GM21528 (cell line): ENCODE measurements around the gene OGFOD2.
"Not testable (repeated sequence)": the region's sequence is repeated elsewhere in the genome, so short reads cannot be mapped to it uniquely, and the experiment has no call there.

Experiments used
- ATAC-seq: cut with Tn5 transposase; IDR thresholded peaks from one replicate; pipeline ENCODE4 v1.9.1; 2021; ENCODE audit warnings: mild to moderate bottlenecking, moderate library complexity; ENCODE audit not compliant: unreplicated experiment, low FRiP score

Gene OGFOD2

DNA sequence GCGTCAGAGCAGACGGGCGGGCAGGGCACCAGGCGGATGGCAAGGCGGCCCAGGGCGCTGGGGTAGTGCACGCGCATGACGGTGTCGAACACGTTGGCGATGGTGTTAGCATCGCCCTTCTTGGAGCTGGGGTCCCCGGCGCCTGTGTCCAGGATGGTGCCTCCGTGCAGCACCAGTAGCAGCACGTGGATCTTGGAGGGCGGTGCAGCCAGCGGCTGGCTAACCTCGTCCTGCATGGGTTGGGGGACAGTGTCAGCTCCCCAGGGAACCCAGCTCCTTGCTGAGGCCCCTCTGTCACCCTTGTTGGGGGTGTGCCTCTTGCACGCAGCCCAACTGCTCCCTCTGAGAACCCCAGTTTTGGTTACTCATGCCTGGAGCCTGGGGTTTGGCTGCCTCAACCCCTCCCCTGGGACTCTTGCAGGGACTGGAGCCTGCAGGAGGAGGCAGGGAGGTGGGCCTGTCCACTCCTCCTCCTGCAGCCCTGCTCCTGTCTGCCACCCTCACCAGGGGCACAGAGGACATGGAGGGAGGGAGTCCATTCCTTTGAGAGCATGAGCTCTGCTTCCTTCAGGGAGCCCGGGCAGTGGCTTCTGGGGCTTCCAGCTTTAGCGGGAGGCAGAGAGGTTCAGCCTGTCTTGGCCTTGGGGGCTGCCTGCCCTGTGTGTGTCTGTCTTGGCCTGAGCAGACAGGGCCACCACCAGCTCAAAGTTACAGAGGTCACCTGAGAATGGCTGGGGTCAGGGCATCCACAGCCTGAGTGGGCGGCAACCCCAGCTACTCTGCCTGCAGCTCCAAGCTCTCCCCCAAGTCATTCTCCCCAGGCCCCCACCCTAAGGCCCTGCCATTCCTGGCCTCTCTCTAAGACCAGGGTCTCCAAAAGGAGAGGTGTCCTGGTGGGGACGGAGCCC, 22.6 kb downstream of the OGFOD2 start:
- no peak for ATAC-seq

DNA sequence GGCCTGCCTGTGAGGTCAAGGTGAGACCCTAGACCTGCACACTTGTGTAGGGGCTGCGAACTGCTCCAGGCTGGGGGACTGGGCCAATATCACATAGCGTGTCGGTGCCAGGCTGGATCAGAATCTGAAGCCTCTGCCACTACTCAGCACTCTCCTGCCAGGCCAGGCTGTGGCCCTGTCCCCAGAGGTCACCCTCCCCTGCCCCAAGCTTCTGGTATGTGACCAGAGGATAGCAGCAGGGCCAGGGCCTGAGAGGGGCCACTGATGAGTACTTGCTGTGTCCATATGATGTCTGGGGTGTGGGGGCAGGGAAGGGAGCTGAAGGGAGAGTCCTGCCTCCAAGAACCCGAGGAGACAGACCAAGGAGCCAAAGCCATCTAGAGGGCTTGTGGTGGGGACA, 23.3 kb downstream of the OGFOD2 start:
- no peak for ATAC-seq

DNA sequence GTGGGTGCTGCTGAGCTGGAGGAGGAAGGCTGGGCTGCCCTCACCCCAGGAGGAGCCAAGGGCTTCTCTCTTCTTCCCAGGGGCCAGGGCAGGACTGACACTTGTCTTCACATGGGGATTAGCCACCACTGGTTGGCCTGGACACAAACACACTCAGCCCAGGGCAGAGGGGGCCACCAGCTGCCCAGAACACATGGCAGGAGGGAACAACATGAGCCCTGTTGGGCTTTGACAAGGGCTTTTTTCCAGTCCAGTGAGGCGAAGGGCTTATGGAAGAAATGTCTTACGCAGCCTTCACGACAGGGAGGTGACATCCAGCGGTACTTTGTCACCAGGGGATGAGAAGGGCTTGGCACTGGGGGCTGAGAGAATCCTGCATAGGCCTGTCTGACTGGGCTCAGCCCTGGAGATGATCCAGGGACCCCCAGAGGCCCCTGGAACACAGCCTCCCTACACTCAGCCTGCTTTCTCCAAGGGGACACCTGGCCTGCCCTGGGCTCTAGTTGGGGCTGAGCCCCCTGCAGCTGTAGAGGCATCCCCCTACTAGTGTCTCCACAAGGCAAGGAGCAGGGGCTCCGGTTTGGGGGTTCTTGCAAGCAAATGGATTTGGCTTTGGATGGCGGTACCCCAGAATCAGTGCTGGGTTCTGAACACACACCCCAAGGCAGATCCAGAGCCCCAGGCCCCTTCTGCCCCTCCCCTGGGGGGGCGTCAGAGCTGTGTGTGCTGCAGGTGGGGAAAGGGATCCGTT, 24.3 kb downstream of the OGFOD2 start:
- no peak for ATAC-seq

DNA sequence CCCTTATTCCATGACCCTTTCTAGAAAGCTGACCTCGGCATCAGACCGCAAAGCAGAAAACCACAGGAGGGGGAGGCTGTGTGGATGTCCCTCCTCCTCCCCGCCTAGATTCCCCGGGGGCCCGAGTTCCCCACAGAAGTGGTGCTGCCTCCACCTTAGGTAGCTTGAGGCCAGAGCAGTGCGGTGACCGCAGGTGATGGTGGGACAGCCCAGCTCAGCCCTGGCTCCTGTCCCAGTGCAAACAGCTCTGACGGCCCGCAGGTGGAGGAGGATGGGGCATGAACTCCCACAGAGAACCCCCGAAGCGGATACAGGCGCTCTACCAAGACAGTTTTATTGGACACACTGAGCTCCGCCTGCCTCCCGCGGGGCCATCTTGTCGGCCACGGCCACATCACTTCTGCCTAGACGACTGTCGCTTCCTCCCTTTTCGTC, 25.0 kb downstream of the OGFOD2 start:
- ATAC-seq = no peak

DNA sequence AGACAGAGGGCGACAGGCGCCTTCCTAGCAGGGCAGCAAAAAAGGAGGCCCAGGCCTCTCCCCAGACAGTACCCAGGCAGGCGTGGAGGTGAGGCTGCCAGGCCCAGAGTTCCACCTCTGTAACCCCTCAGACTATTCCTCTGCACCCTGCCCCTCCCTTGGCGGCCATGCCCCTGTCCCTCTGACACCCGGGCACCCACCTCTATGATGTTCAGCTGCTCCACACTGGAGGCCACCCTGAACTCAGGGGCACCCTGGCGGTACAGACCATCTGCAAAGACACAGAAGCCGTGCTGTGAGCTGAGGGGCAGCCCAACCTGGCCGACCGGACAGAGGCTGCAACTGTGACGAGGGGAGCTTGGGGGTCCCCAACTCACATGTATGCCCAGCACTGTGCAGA, 25.5 kb downstream of the OGFOD2 start:
- no peak for ATAC-seq

DNA sequence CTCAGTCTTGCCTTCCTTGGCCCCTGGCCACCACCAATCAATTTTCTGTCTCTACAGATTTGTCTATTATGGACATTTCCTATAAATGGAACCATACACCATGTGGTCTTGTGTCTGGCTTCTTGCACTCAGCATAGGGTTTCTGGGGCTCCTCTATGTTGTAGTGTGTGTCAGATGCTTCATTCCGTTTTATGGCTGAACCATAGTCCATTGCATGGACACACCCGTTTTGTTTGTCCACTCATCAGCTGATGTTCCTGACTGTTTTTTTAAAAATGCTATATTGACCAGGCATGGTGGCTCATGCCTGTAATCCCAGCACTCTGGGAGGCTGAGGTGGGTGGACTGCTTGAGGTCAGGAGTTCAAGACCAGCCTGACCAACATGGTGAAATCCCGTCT, 26.4 kb downstream of the OGFOD2 start:
- ATAC-seq = no peak

DNA sequence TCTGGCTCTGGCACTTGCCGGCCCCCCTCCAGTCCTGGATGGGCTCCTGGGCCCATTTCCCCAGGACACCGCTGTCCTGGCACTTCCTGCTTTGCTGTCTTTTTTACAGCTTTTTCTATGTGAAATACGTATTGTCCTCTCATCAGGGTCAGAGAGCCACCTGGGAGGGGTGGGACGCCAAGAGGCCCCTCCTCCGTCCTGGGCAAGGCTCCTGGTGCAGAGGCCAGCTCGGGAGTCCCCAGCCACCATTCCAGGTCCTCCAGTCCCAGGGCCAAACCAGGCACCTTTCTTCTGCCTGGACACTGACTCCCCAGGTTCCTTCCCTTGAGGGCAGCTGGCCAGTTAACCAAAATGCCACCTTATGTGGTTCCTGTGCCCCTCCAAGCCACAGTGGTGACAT, 28.2 kb downstream of the OGFOD2 start:
- no peak for ATAC-seq

DNA sequence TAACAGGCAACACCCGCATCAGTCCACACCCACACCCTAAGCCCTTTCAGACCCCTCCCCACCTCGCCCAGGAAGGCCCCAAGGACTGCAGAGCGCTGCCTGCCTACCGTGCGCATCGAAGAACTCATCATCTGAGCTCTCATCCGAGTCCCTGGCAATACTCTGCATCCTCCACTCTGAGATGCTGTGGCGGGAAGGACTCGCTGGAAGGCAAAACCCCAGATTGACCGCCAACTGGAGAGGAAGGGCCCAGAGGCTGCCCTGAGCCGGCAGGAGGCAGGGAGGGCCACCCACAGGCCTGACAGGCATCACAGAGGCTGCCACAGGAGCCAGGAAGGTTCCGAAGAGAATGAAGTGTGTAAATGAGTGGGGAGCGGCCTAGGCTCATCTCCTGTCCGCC, 29.2 kb downstream of the OGFOD2 start:
- ATAC-seq = no peak

DNA sequence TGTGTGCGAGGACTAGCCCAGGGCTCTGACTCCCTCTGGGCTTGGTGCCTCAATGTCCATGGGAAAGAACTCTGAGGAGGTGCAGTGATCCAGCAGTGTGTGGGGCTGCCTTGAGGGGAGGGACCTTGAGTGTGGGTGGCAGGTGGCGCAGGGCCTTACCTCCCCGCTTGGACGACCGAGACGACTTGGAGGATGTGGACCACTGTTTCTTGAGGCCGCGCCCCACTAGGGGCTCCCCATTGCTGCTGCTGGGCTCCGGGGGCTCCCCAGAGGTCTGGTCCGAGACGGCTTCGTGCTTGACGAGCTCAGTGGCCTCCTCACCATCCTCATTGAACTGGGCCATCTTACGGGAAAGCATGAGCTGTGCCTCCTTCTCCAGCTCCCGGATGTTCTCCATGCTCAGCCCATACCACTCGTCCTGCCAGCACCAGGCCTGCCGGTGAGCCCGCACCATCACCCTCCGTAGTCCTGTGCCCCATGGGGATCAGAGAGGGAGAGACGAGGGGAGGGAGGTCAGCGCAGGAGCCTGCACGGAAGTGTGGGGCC, 30.1 kb downstream of the OGFOD2 start:
- no peak for ATAC-seq

DNA sequence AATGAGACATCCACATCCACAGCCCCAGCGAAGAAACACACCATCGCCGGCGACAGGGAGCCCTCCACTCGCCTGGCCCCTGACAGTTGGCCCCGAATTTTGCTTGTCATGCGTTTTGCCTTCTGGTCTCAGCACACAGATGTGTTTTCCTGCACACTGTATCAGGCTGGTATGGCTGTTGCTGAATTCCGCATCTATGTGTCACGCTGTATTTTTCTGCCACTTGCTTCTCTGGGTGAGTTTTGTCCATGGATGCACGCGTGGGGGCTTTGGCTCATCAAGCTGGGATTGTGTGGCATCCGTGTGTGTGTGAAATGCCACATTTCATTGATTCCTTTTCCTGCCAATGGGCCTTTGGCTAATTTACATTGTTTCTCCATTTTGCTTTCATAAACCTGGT, 31.9 kb downstream of the OGFOD2 start:
- no peak for ATAC-seq

DNA sequence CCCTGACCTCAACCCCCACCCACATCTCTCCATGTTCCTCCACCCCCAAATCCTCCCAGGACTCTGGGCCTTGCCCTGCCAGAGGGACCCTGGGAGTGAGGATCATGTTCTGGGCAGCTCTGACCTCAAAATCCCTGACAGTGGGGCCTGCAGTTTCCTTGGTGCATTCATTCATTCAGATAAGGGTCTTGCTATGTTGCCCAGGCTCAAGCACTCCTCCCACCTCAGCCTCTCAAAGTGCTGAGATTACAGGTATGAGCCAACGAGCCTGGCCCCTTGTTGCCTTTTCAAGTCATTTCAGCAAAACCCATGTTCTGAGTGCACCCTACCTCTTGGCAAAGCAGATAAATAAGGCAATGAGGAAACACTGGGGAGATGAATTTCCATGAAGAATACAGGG, 35.1 kb downstream of the OGFOD2 start:
- ATAC-seq = no peak

DNA sequence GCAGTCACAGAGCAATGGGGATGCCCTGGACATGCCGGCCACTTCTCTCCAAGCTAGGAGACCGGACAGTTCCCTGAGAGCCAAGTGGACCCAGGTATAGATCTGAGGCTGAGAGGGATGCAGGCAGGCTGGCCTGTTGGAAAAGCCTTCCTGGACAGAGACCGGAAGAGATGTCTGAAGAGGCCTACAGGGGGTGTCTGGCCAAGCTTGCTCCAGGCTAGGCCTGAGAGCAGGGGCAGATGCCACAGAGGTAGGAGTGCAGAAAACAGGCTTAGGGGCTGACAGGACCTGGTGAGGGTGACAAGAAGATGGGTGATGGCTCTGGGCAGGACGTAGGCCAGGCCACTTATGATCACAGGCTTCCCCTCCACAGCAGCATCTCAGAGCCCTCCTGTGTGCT, 35.6 kb downstream of the OGFOD2 start:
- ATAC-seq = no peak

DNA sequence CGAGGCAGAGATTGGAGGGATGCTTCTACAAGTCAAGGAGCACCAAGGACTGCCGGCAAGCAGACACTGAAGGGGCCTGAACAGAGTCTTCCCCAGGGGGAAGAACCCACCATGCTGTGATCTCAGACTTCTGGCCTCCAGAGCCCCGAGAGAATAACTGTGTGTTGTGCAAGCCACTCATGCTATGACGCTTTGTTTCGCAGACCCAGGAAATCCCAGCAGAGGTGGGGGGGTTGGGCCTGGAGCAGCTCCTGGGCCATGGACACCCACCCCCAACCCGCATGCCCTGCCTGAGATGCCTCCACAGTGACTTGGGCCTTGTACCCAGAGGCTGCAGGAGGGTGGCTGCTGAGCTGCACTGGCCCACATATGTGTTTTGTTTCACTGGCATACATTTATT, 36.7 kb downstream of the OGFOD2 start:
- ATAC-seq = no peak

DNA sequence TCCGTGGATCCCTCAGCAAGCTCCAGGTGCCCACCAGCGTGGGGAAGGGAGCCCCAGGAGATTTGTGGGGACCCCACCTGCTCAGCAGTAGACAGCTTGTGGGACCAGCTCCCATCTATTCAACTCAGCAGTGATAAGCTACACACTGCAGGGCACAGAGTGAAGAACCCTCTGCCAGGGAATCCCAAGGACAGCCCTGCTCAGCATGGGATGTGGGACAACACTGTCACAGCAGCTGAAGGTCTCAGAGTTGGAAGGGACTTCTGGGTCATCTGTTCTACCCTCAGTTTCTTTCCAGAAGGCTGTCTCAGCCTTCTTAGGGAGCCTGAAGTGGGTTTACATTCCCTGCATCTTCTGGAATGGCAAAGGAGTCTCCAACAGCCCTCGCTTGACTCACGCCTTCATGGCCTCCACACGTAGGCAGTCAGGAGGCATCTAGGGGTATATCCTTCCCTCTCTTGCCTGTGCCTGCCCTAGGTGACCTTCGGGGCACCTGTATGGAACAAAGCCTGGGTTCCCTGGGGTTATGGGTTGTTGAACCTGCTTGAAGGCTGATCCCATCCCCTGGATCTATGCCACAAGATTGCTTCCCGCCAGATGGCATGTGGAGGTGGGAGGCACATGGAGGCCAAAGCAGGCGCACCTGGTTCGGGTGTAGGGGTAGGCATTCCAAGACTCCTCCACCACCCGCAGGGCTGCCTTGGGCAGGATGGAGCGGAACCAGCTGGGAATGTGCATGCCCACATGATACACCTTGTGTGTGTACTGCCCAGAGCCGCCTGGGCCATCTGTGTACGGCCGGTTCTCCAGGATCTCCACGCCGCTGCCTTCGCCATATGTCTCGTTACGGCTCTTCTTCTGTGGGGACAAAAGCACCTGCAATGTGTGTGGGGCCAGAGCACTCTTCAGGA, 38.4 kb downstream of the OGFOD2 start:
- ATAC-seq = no peak

DNA sequence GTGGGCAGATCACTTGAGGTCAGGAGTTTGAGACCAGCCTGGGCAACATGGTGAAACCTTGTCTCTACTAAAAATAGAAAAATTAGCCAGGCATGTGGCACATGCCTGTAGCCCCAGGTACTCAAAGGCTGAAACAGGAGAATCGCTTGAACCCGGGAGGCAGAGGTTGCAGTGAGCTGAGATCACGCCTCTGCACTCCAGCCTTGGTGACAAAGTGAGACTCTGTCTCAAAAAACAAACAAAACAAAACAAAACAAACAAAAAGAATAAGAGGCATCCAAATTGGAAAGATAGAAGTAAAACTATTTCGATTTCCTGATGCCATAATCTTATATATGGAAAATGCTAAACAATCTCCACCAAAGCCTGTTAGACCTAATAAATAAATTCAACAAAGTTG, 39.4 kb downstream of the OGFOD2 start:
- ATAC-seq = not testable (repeated sequence)

DNA sequence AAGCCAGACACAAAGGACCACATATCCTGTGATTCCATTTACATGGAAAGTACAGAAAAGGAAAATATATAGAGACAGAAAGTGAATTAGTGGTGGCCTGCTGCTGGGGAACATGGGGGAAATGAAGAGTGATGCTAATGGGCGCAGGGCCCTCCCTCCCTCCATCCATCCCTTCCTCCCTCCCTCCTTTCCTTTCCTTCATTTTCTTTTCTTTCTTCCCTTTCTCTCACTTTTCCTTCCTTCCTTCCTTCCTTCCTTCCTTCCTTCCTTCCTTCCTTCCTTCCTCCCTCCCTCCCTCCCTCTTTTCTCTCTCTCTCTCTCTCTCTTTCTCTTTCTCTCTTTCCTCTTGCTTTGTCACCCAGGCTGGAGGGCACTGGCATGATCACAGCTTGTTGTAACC, 42.7 kb downstream of the OGFOD2 start:
- no peak for ATAC-seq

DNA sequence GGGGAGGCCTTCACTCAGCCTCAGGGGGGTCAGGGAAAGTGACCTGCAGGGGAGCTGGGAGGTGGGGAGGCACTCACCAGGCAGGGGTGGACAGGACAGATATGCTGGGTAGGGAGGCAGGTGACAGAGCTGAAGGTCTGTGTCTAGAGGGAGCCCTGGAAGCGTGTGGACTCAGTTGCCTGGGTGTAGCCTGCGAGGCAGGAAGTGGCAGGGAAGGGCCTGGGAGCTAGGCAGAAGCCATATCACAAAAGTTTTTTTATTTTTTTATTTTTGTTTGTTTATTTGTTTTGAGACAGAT, 44.7 kb downstream of the OGFOD2 start:
- no peak for ATAC-seq

DNA sequence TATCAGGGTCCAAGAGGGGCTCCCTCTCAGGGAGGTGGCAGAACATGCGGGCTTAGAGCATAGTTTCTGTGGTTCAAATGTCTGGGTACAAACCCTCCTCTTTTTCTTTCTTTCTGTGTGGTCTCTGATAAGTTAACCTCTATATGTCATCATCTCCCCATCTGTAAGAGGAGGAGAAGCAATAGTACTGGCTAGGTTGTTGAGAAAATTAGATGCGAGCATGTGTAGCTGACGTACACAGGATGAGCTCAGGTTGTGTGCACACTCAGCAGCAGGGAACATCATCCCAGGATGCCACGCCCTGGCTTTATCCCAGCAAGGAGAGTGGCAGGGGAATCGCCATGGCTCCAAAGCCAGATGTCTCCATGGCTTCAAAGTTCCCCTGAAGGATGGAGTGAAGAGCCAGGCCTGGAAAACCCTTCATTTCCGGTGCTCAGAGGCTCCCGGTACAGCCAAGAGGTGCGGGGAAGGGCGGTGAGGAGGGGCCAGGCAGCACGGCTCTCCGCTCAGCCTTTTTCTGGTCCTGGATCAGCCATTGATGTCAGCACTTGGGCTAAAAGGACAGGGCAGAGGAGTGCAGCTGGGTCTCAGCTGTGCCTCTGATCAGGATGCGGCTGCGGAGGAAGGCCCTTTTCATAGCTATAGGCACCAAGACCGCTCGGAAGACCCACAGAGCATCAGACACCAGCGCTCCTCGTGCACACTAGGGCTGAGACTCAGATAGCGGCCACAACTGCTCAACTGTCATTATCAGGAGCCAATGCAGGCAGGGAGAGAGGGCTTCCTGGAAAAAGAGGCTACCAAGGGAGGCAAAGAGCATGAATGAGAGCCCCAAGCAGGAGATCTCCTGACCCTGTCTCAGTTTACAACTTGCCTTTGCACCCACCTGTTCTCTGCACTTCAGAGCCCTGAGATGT, 46.9 kb downstream of the OGFOD2 start:
- ATAC-seq = no peak

DNA sequence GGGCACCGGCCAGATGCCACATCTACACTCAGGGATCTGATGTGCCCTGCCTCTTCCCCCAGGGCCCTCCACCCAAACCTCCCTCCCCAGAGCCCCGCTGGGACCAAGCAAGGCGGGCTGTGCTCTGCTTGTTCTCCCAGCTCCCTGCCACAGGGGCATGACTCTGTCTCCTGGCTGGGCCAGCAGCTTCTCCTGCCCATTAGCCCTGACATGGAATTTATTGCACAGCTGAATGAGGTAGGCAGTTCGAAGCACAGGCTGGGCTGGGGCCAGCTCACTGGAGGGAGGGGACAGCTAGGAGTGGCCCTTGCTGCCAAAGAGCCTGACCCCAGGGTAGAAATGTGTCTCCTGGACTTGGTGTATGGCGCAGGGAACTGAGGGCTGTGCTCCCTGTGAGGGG, 47.8 kb downstream of the OGFOD2 start:
- ATAC-seq = no peak
